SK-N-SH treated with all-trans-retinoic acid at 6 μM for 48 hours (cell line): ENCODE data around the gene IL24.

Experiments
- ARNTL ChIP-seq: fragments of 450-650 bp; formaldehyde crosslinking; IDR thresholded peaks from 2 replicates; pipeline ENCODE4 v1.5.0; 2020; ENCODE audit warnings: low read depth, mild to moderate bottlenecking, moderate library complexity, borderline replicate concordance
- CREB5 ChIP-seq: fragments of 250-450 bp; sonication (Bioruptor Pico); IDR thresholded peaks from 2 replicates; pipeline ENCODE4 v1.5.1; 2020; ENCODE audit warnings: low read depth, mild to moderate bottlenecking, moderate library complexity
- ESRRG ChIP-seq: fragments of 250-450 bp; sonication (Bioruptor Pico); IDR thresholded peaks from 2 replicates; pipeline ENCODE4 v1.6.1; 2021; ENCODE audit warnings: mild to moderate bottlenecking
- GLIS3 ChIP-seq: fragments of 250-450 bp; sonication (Bioruptor Pico); IDR thresholded peaks from 2 replicates; pipeline ENCODE4 v1.5.0; 2020; ENCODE audit warnings: mild to moderate bottlenecking, moderate library complexity
- OSR1 ChIP-seq: fragments of 250-450 bp; sonication (Bioruptor Pico); IDR thresholded peaks from 2 replicates; pipeline ENCODE4 v1.8.0; 2022; ENCODE audit warnings: moderate library complexity, mild to moderate bottlenecking, inconsistent platforms
- PATZ1 ChIP-seq: fragments of 250-450 bp; sonication (Bioruptor Pico); IDR thresholded peaks from 2 replicates; pipeline ENCODE4 v1.8.0; 2020; ENCODE audit warnings: mild to moderate bottlenecking, moderate library complexity, borderline replicate concordance
- POU6F1 ChIP-seq: fragments of 250-450 bp; sonication (Bioruptor Pico); IDR thresholded peaks from 2 replicates; pipeline ENCODE4 v1.8.0; 2021; ENCODE audit warnings: low read depth, mild to moderate bottlenecking, moderate library complexity, borderline replicate concordance
- RARB ChIP-seq: fragments of 250-450 bp; sonication (Bioruptor Pico); IDR thresholded peaks from 2 replicates; pipeline ENCODE4 v1.8.0; 2021; ENCODE audit warnings: mild to moderate bottlenecking, moderate library complexity
- ZC3H10 ChIP-seq: fragments of 250-450 bp; sonication (Bioruptor Pico); IDR thresholded peaks from 2 replicates; pipeline ENCODE4 v1.5.1; 2021; ENCODE audit warnings: mild to moderate bottlenecking, moderate library complexity
- ZFP3 ChIP-seq: fragments of 250-450 bp; sonication (Bioruptor Pico); IDR thresholded peaks from 2 replicates; pipeline ENCODE4 v1.5.0; 2020; ENCODE audit warnings: mild to moderate bottlenecking, moderate library complexity
- ZFP30 ChIP-seq: fragments of 450-650 bp; formaldehyde crosslinking; IDR thresholded peaks from 2 replicates; pipeline ENCODE4 v1.5.0; 2022; ENCODE audit warnings: mild to moderate bottlenecking, moderate library complexity
- ZNF565 ChIP-seq: fragments of 450-650 bp; formaldehyde crosslinking; conservative IDR thresholded peaks from 2 replicates; pipeline ENCODE4 v1.5.0; 2020; ENCODE audit warnings: low read depth, mild to moderate bottlenecking, moderate library complexity

GRCh38 chr1:206891412-206891811 is 5.8 kb upstream of the IL24 start:
- TF ChIP-seq PATZ1 (CRISPR knock-in tag) (no peak), POU6F1 (CRISPR knock-in tag) (no peak), ARNTL (CRISPR knock-in tag) (no peak), CREB5 (no peak), OSR1 (no peak), RARB (no peak), ZFP3 (CRISPR knock-in tag) (no peak), GLIS3 (CRISPR knock-in tag) (no peak), ZNF565 (CRISPR knock-in tag) (no peak), ZC3H10 (CRISPR knock-in tag) (no peak), ESRRG (CRISPR knock-in tag) (no peak), ZFP30 (CRISPR knock-in tag) (no peak)
